Hematopoietic multipotent progenitor cell treated with erythropoietin and hydrocortisone succinate and interleukin-3 and kit ligand, for 4 days (in vitro differentiated cells): ENCODE data around the gene HLA-DOB.

ENCODE experiments used
- DNase-seq: peaks from one replicate; pipeline ENCODE4 v3.0.0-alpha.2; 2015

The HLA-DOB gene

GRCh38 chr6:32843331-32843978 lies 26.7 kb upstream of the HLA-DOB start:
- peak; percentile 31 for DNase-seq

- peak; percentile 34 for DNase-seq
These were observed 25.9 kb upstream of the HLA-DOB start for GRCh38 chr6:32842690-32843089.

GRCh38 chr6:32842021-32842650 lies 25.3 kb upstream of the HLA-DOB start:
- DNase-seq, result no peak

GRCh38 chr6:32840604-32841246 lies 23.9 kb upstream of the HLA-DOB start:
- DNase-seq, result peak; percentile 75

GRCh38 chr6:32839356-32839755 lies 22.6 kb upstream of the HLA-DOB start:
- no peak for DNase-seq

- DNase-seq, result peak; percentile 97
These were observed 21.5 kb upstream of the HLA-DOB start, which contains the start of gene TAP2 for GRCh38 chr6:32838114-32838958. Gene TAP2, minus strand, starts transcription at chr6:32838739. Its CDS starts 506 bp downstream, at chr6:32838233.

GRCh38 chr6:32837651-32838113 lies 20.9 kb upstream of the HLA-DOB start:
- no peak for DNase-seq

GRCh38 chr6:32836873-32837272 lies 20.1 kb upstream of the HLA-DOB start:
- DNase-seq, result no peak

- DNase-seq, result no peak
These were observed 18.5 kb upstream of the HLA-DOB start for GRCh38 chr6:32835167-32835893.

- no peak for DNase-seq
These were observed 16.9 kb upstream of the HLA-DOB start for GRCh38 chr6:32833664-32834063.

- no peak for DNase-seq
These were observed 15.7 kb upstream of the HLA-DOB start for GRCh38 chr6:32832535-32832934.

GRCh38 chr6:32830936-32831335 lies 14.1 kb upstream of the HLA-DOB start:
- no peak for DNase-seq

GRCh38 chr6:32830017-32830416 lies 13.2 kb upstream of the HLA-DOB start:
- DNase-seq, result no peak

GRCh38 chr6:32829495-32829894 lies 12.7 kb upstream of the HLA-DOB start:
- no peak for DNase-seq

GRCh38 chr6:32827025-32827424 lies 10.2 kb upstream of the HLA-DOB start:
- DNase-seq, result no peak

GRCh38 chr6:32825966-32826365 lies 9.2 kb upstream of the HLA-DOB start:
- DNase-seq, result peak; percentile 38

- DNase-seq, result no peak
These were observed 2.9 kb upstream of the HLA-DOB start for GRCh38 chr6:32819729-32820128.

- no peak for DNase-seq
These were observed 2.1 kb upstream of the HLA-DOB start for GRCh38 chr6:32818867-32819266.

GRCh38 chr6:32815996-32816395 lies 806 bp downstream of the HLA-DOB start:
- peak; percentile 35 for DNase-seq

GRCh38 chr6:32815115-32815514 lies 1.7 kb downstream of the HLA-DOB start:
- no peak for DNase-seq

GRCh38 chr6:32814145-32814544 lies 2.7 kb downstream of the HLA-DOB start:
- no peak for DNase-seq

- no peak for DNase-seq
These were observed 7.6 kb downstream of the HLA-DOB start for GRCh38 chr6:32809171-32809570.
